Fibroblast of upper back skin (primary cell): Measurements from ENCODE around the gene CCDC201.

Source experiments
- DNase-seq: peaks from one replicate; pipeline ENCODE4 v3.0.0-alpha.2; 2013

CCDC201 gene

GRCh38 chr7:45873035-45873354 lies at the start of gene CCDC201:
CCDC201 (minus strand) TSS chr7:45873082; CDS start chr7:45873007, 75 bp downstream.
- DNase-seq: no peak

GRCh38 chr7:45921699-45922519 lies 49.0 kb upstream of the CCDC201 start:
- peak; percentile 78 for DNase-seq

- DNase-seq: no peak
Measured at GRCh38 chr7:45921381-45921698, 48.5 kb upstream of the CCDC201 start.

GRCh38 chr7:45920502-45921380 lies 47.9 kb upstream of the CCDC201 start, which contains the start of gene IGFBP3:
IGFBP3 (minus strand) TSS chr7:45921272; CDS start chr7:45921140, 132 bp downstream.
- peak; percentile 49 for DNase-seq

- no peak for DNase-seq
Measured at GRCh38 chr7:45919993-45920459, 47.1 kb upstream of the CCDC201 start.

GRCh38 chr7:45919231-45919784 lies 46.4 kb upstream of the CCDC201 start:
- no peak for DNase-seq

GRCh38 chr7:45918556-45918955 lies 45.7 kb upstream of the CCDC201 start:
- DNase-seq: no peak

- DNase-seq: peak; percentile 71
Measured at GRCh38 chr7:45917658-45918057, 44.8 kb upstream of the CCDC201 start.

GRCh38 chr7:45917064-45917463 lies 44.2 kb upstream of the CCDC201 start:
- no peak for DNase-seq

GRCh38 chr7:45915606-45916005 lies 42.7 kb upstream of the CCDC201 start:
- no peak for DNase-seq

- no peak for DNase-seq
Measured at GRCh38 chr7:45914911-45915310, 42.0 kb upstream of the CCDC201 start.

GRCh38 chr7:45912972-45913371 lies 40.1 kb upstream of the CCDC201 start:
- DNase-seq: no peak

- no peak for DNase-seq
Measured at GRCh38 chr7:45911311-45911710, 38.4 kb upstream of the CCDC201 start.

GRCh38 chr7:45910855-45911254 lies 38.0 kb upstream of the CCDC201 start:
- DNase-seq: no peak

GRCh38 chr7:45909561-45909960 lies 36.7 kb upstream of the CCDC201 start:
- no peak for DNase-seq

- no peak for DNase-seq
Measured at GRCh38 chr7:45902820-45903219, 29.9 kb upstream of the CCDC201 start.

- no peak for DNase-seq
Measured at GRCh38 chr7:45901566-45901965, 28.7 kb upstream of the CCDC201 start.

GRCh38 chr7:45898222-45898621 lies 25.3 kb upstream of the CCDC201 start:
- peak; percentile 81 for DNase-seq

- peak; percentile 93 for DNase-seq
Measured at GRCh38 chr7:45897042-45897690, 24.3 kb upstream of the CCDC201 start.

- DNase-seq: no peak
Measured at GRCh38 chr7:45894665-45895062, 21.8 kb upstream of the CCDC201 start.

GRCh38 chr7:45893996-45894664 lies 21.2 kb upstream of the CCDC201 start:
- no peak for DNase-seq

GRCh38 chr7:45893374-45893995 lies 20.6 kb upstream of the CCDC201 start:
- no peak for DNase-seq
